Glutamatergic neuron (in vitro differentiated cells): ENCODE measurements around the gene CDHR2. TPM values are rescaled to one million over a fixed set of nuclear protein-coding genes. Genes with fewer than 3 reads are reported as not detected.

Source experiments
- DNase-seq: peaks from one replicate; pipeline ENCODE4 v3.0.0; 2022
- H3K27ac Mint-ChIP-seq: one replicate; pipeline ENCODE4 v1.8.0; 2020; ENCODE audit warnings: mild to moderate bottlenecking, mixed read lengths, inconsistent platforms; ENCODE audit not compliant: unreplicated experiment
- H3K27me3 Mint-ChIP-seq: one replicate; pipeline ENCODE4 v1.8.0; 2020; ENCODE audit warnings: mild to moderate bottlenecking, moderate library complexity, mixed read lengths, inconsistent platforms; ENCODE audit not compliant: unreplicated experiment
- H3K36me3 Mint-ChIP-seq: one replicate; pipeline ENCODE4 v1.8.0; 2020; ENCODE audit warnings: mild to moderate bottlenecking, mixed read lengths, inconsistent platforms; ENCODE audit not compliant: unreplicated experiment
- H3K4me1 Mint-ChIP-seq: one replicate; pipeline ENCODE4 v1.8.0; 2020; ENCODE audit warnings: mild to moderate bottlenecking, low read depth, mixed read lengths, inconsistent platforms; ENCODE audit not compliant: unreplicated experiment
- H3K4me3 Mint-ChIP-seq: one replicate; pipeline ENCODE4 v1.8.0; 2020; ENCODE audit warnings: mild to moderate bottlenecking, mixed read lengths, inconsistent platforms; ENCODE audit not compliant: unreplicated experiment
- H3K9me3 Mint-ChIP-seq: one replicate; pipeline ENCODE4 v1.8.0; 2020; ENCODE audit warnings: mild to moderate bottlenecking, moderate library complexity, mixed read lengths, inconsistent platforms; ENCODE audit not compliant: unreplicated experiment
- total RNA-seq: library from RNA; stranded (reverse); fragmentation: NEBNext Ultra II Directional; extraction: Animal tissue kit (Norgen Biotek cat#: 25700); gene quantifications from one replicate; pipeline ENCODE4 v1.2.1, GENCODE V29; 2021; ENCODE audit not compliant: unreplicated experiment
- TF ChIP-seq, protein P1 (sequence below): fragments of 200-600 bp; sonication (generic); IDR thresholded peaks from one replicate; pipeline ENCODE4 v1.5.0; 2021; ENCODE audit not compliant: partially characterized antibody, unreplicated experiment

The CDHR2 gene
- total RNA-seq, 1 donor from 2014 or later, result 0.29 TPM

DNA sequence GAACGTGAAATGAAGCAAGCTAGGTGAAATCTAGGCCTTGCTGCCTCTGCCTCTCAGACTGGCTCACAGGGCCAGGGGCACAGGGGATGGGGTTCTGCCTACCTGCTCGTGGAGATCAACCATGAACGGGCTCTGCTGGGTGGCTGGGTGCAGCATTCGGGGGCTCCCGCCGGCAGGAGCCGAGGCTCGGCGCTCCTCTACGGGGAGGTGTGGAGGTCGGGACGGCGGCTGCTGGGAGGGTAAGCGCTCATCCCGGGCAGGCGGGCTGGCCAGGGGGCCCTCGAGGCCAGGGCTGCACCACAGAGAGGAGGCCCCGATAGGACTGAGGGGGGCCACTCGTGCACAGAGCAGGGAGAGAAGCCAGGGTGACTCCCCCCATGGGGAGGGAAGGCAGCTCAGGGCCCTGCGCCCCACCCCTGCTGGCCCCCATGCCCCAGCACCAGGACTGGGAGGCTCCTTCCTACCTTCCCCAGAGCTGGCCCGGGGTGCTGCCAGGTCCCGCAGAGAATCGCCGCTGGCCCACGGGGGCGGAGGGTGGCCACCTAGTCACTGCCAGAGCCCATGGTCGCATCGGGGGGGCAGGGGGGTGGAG, 17.1 kb upstream of the CDHR2 start:
- Mint-ChIP-seq H3K27me3 (peaks cover 8% of the 10 kb centered on the region), H3K9me3 (peaks cover 9% of the 10 kb centered on the region), H3K4me3 (no peak overlapping the region), H3K36me3 (no peaks in the 10 kb centered on the region), H3K27ac (no peak overlapping the region), H3K4me1 (peaks cover 17% of the 10 kb centered on the region)
- TF ChIP-seq, protein P1, sequence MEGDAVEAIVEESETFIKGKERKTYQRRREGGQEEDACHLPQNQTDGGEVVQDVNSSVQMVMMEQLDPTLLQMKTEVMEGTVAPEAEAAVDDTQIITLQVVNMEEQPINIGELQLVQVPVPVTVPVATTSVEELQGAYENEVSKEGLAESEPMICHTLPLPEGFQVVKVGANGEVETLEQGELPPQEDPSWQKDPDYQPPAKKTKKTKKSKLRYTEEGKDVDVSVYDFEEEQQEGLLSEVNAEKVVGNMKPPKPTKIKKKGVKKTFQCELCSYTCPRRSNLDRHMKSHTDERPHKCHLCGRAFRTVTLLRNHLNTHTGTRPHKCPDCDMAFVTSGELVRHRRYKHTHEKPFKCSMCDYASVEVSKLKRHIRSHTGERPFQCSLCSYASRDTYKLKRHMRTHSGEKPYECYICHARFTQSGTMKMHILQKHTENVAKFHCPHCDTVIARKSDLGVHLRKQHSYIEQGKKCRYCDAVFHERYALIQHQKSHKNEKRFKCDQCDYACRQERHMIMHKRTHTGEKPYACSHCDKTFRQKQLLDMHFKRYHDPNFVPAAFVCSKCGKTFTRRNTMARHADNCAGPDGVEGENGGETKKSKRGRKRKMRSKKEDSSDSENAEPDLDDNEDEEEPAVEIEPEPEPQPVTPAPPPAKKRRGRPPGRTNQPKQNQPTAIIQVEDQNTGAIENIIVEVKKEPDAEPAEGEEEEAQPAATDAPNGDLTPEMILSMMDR, result no peak
- no peak for DNase-seq

DNA sequence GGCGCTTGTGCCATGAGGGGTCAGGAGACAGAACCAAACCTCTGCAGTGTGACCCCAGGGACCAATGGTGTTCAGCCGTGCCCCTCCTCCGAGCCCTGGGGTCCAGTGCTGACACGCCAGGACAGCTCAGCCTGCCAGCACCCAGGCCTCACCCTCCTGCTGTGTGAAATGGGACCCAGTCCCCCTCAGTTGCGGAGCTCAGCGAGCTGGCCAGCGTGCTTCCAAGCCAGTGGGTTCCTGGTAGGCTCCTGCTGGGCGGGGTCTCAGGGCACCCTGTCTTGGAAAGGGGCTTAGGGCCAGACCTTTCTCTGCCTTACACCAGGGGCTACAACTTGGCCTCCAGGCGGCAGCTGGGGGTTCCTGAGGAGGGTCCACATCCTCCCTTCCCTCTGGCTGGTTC, 16.3 kb upstream of the CDHR2 start:
- H3K9me3 Mint-ChIP-seq, result peaks cover 14% of the 10 kb centered on the region
- H3K4me3 Mint-ChIP-seq, result no peak overlapping the region
- no peak for DNase-seq
- H3K27ac Mint-ChIP-seq, result no peak overlapping the region
- peaks cover 14% of the 10 kb centered on the region for H3K27me3 Mint-ChIP-seq
- TF ChIP-seq, protein P1, result no peak
- peaks cover 17% of the 10 kb centered on the region for H3K4me1 Mint-ChIP-seq
- no peaks in the 10 kb centered on the region for H3K36me3 Mint-ChIP-seq

DNA sequence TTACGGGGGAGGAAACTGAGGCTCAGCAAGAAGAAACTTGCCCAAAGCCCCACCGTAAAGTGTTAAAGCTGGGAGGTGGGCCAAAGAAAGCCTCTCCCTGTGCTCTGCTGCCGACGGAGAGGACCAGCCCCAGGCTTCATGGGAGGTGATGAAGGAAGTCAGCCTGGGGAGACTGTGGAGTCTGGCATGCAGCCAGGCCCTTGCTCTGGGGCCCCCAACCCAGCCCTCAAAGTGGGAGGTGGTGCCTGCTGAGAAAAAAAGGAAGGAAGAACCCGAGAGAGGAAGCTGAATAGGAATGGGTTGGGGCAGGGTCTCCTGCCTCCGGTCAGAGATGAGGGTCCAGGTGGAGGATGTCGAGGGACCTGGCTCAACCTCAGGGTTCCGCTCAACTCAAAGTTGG, 15.8 kb upstream of the CDHR2 start:
- DNase-seq, result no peak
- Mint-ChIP-seq H3K36me3 (no peaks in the 10 kb centered on the region), H3K27ac (peak overlapping the region; percentile 17), H3K4me1 (peaks cover 14% of the 10 kb centered on the region), H3K4me3 (peak overlapping the region; percentile 95), H3K27me3 (peaks cover 19% of the 10 kb centered on the region), H3K9me3 (peaks cover 17% of the 10 kb centered on the region)
- TF ChIP-seq, protein P1, result no peak

DNA sequence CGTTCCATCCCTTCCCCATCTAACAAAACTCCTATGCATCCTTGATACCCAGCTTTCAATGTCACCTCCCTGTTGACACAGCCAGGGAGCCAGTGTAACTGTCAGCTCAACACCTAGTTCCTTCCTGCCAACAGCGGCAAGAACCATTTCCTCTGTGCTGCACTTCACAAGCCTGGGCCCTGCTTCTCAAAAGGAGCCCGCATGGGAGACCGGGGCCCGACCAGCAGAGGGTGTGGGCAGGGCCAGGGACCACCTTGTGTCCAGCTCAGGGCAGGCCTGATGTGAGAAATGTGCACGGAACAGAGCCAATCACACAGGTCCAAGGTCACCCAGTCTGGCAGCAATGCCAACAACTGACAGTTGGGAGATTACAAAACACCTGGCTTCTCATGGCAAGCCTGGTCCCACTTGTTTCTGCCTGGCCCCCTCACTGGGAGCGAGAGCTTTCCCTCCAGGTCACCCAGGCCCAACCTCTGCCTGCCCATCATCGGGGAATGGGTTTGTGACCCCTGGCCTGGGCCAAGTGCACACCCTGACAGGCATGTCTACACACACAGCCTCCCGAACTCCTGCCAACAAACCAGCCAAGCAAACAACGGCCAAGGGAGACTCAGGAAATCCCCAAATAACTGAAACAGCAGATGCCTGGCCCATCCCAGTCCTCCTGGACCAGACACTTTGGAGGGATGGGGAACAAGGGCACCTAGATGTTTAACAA, 15.1 kb upstream of the CDHR2 start:
- no peak for DNase-seq
- peak overlapping the region; percentile 99 for H3K27ac Mint-ChIP-seq
- peaks cover 19% of the 10 kb centered on the region for H3K9me3 Mint-ChIP-seq
- H3K27me3 Mint-ChIP-seq, result peaks cover 21% of the 10 kb centered on the region
- TF ChIP-seq, protein P1, result no peak
- H3K4me1 Mint-ChIP-seq, result peaks cover 18% of the 10 kb centered on the region
- H3K4me3 Mint-ChIP-seq, result peak overlapping the region; percentile 95
- no peaks in the 10 kb centered on the region for H3K36me3 Mint-ChIP-seq

GRCh38 chr5:176534640-176535039, 14.5 kb upstream of the CDHR2 start:
- peaks cover 21% of the 10 kb centered on the region for H3K27me3 Mint-ChIP-seq
- no peaks in the 10 kb centered on the region for H3K36me3 Mint-ChIP-seq
- H3K27ac Mint-ChIP-seq, result peak overlapping the region; percentile 99
- peak overlapping the region; percentile 95 for H3K4me3 Mint-ChIP-seq
- peaks cover 21% of the 10 kb centered on the region for H3K4me1 Mint-ChIP-seq
- peaks cover 19% of the 10 kb centered on the region for H3K9me3 Mint-ChIP-seq
- no peak for DNase-seq
- TF ChIP-seq, protein P1, result no peak
